Mucosa of stomach (tissue), 1 donor: ENCODE results near the gene TMEM235.
"Not testable (repeated sequence)": the region's sequence is repeated elsewhere in the genome, so short reads cannot be mapped to it uniquely, and the experiment has no call there.

Experiments
- H3K27me3 ChIP-seq: one replicate; pipeline ENCODE4 v1.7.0; 2013; ENCODE audit warnings: mild to moderate bottlenecking, low read length; ENCODE audit not compliant: control insufficient read depth, insufficient read depth
- H3K36me3 ChIP-seq: one replicate; pipeline ENCODE4 v1.7.0; 2013; ENCODE audit warnings: low read length; ENCODE audit not compliant: control insufficient read depth, insufficient read depth
- H3K4me1 ChIP-seq: one replicate; pipeline ENCODE4 v1.7.0; 2013; ENCODE audit warnings: mild to moderate bottlenecking, low read length; ENCODE audit not compliant: control insufficient read depth, insufficient read depth
- H3K4me3 ChIP-seq: one replicate; pipeline ENCODE4 v1.7.0; 2013; ENCODE audit warnings: low read length
- H3K9ac ChIP-seq: one replicate; pipeline ENCODE4 v1.7.0; 2013; ENCODE audit warnings: mild to moderate bottlenecking, low read length, moderate library complexity
- H3K9me3 ChIP-seq: one replicate; pipeline ENCODE4 v1.7.0; 2013; ENCODE audit warnings: mild to moderate bottlenecking, low read length, moderate library complexity; ENCODE audit not compliant: control insufficient read depth
- donor health status: Pancreatic carcinoma.

TMEM235 gene

GRCh38 chr17:78247304-78247703 is 15.9 kb downstream of the TMEM235 start:
- Histone ChIP-seq H3K9ac (no peak overlapping the region), H3K36me3 (no peaks in the 10 kb centered on the region), H3K4me1 (peaks cover 16% of the 10 kb centered on the region)

GRCh38 chr17:78248051-78248914 is 16.9 kb downstream of the TMEM235 start:
- Histone ChIP-seq H3K4me3 (no peak overlapping the region), H3K4me1 (peaks cover 25% of the 10 kb centered on the region), H3K9ac (no peak overlapping the region), H3K9me3 (no peaks in the 10 kb centered on the region), H3K36me3 (no peaks in the 10 kb centered on the region), H3K27me3 (peaks cover 3% of the 10 kb centered on the region)

More at GRCh38 chr17:78247304-78247703, 15.9 kb downstream of the TMEM235 start:
- Histone ChIP-seq H3K9me3 (no peaks in the 10 kb centered on the region), H3K4me3 (no peak overlapping the region), H3K27me3 (peaks cover 3% of the 10 kb centered on the region)

- Histone ChIP-seq H3K4me1 (peaks cover 25% of the 10 kb centered on the region), H3K27me3 (peaks cover 3% of the 10 kb centered on the region), H3K4me3 (no peak overlapping the region), H3K36me3 (no peaks in the 10 kb centered on the region), H3K9ac (no peak overlapping the region), H3K9me3 (no peaks in the 10 kb centered on the region)
These were observed 17.8 kb downstream of the TMEM235 start for GRCh38 chr17:78249074-78249817.

- H3K9me3 ChIP-seq = no peaks in the 10 kb centered on the region
- H3K36me3 ChIP-seq = no peaks in the 10 kb centered on the region
- H3K4me3 ChIP-seq = no peak overlapping the region
- no peak overlapping the region for H3K9ac ChIP-seq
- peaks cover 3% of the 10 kb centered on the region for H3K27me3 ChIP-seq
- peaks cover 25% of the 10 kb centered on the region for H3K4me1 ChIP-seq
These were observed 18.7 kb downstream of the TMEM235 start for GRCh38 chr17:78249818-78250806.

GRCh38 chr17:78250891-78251772 is 19.7 kb downstream of the TMEM235 start:
- H3K9ac ChIP-seq = no peak overlapping the region
- no peaks in the 10 kb centered on the region for H3K36me3 ChIP-seq
- peaks cover 3% of the 10 kb centered on the region for H3K27me3 ChIP-seq
- H3K9me3 ChIP-seq = no peaks in the 10 kb centered on the region
- H3K4me1 ChIP-seq = peaks cover 25% of the 10 kb centered on the region
- no peak overlapping the region for H3K4me3 ChIP-seq

GRCh38 chr17:78251773-78252103 is 20.3 kb downstream of the TMEM235 start:
- no peak overlapping the region for H3K9ac ChIP-seq
- no peak overlapping the region for H3K4me3 ChIP-seq
- H3K27me3 ChIP-seq = peaks cover 3% of the 10 kb centered on the region
- no peaks in the 10 kb centered on the region for H3K36me3 ChIP-seq
- H3K4me1 ChIP-seq = peaks cover 25% of the 10 kb centered on the region
- H3K9me3 ChIP-seq = no peaks in the 10 kb centered on the region

- Histone ChIP-seq H3K9ac (no peak overlapping the region), H3K4me3 (no peak overlapping the region), H3K9me3 (no peaks in the 10 kb centered on the region), H3K4me1 (peaks cover 25% of the 10 kb centered on the region), H3K27me3 (peaks cover 3% of the 10 kb centered on the region), H3K36me3 (no peaks in the 10 kb centered on the region)
These were observed 20.7 kb downstream of the TMEM235 start for GRCh38 chr17:78252111-78252634.

- peaks cover 25% of the 10 kb centered on the region for H3K4me1 ChIP-seq
- no peaks in the 10 kb centered on the region for H3K36me3 ChIP-seq
- H3K27me3 ChIP-seq = peaks cover 8% of the 10 kb centered on the region
- no peak overlapping the region for H3K4me3 ChIP-seq
- no peaks in the 10 kb centered on the region for H3K9me3 ChIP-seq
- no peak overlapping the region for H3K9ac ChIP-seq
These were observed 21.5 kb downstream of the TMEM235 start for GRCh38 chr17:78252701-78253635.

DNA sequence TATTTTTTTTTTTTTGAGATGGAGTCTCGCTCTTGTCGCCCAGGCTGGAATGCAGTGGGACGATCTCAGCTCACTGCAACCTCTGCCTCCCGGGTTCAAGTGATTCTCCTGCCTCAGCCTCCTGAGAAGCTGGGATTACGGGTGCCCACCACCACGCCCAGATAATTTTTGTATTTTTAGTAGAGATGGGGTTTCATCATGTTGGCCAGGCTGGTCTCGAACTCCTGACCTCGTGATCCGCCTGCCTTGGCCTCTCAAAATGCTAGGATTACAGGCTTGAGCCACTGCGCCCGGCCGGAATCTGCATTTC is 22.2 kb downstream of the TMEM235 start:
- not testable (repeated sequence) for H3K4me3 ChIP-seq, H3K36me3 ChIP-seq, H3K9me3 ChIP-seq
- H3K27me3 ChIP-seq = peaks cover 11% of the 10 kb centered on the region
- H3K9ac ChIP-seq = peak overlapping the region; percentile 83
- peaks cover 25% of the 10 kb centered on the region for H3K4me1 ChIP-seq

DNA sequence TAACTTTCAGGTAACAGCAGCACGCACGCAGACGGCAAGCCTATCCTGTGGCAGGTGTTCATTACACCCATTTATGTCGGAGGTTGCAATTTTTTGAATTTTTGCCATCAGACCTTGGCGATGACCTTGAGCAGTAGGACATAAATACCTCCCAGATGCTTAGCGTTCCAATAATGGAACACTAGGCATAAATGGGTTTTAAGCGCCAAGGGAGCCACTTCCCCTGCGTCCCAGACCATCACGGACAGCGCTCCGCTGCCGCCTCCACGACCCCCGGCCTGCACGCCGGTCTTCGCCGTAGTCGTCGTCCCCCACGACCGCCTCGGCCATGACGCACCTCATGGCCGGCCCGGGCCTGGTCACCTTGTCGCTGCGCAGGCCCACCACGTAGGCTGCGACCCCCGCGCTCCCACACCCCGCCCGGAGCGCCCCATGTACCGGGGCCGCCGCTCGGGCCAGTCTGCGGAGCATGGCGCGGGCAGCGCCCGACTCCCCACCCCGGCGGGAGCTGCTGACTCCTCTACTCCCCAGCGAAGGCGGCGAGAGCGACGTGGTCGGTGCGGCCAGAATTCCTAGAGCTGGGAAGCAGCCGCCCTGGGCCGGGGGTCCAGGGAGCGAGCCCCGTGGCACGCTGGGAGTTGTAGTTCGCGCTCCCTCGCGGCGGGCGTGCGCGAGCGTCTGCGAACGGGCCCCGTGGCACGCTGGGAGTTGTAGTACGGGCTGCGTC is 22.7 kb downstream of the TMEM235 start:
- H3K27me3 ChIP-seq = peaks cover 11% of the 10 kb centered on the region
- peak overlapping the region; percentile 84 for H3K4me3 ChIP-seq
- H3K4me1 ChIP-seq = peaks cover 25% of the 10 kb centered on the region
- no peaks in the 10 kb centered on the region for H3K36me3 ChIP-seq
- peak overlapping the region; percentile 83 for H3K9ac ChIP-seq
- no peaks in the 10 kb centered on the region for H3K9me3 ChIP-seq
